Nucleus accumbens (tissue), 56 donors: Measurements from ENCODE around the gene DLX5.

ENCODE experiments used
- DNase-seq, 56 donors: peaks; one replicate each; lab custom pipeline; 2025; lab: John Stamatoyannopoulos, UW

DLX5 gene

DNA sequence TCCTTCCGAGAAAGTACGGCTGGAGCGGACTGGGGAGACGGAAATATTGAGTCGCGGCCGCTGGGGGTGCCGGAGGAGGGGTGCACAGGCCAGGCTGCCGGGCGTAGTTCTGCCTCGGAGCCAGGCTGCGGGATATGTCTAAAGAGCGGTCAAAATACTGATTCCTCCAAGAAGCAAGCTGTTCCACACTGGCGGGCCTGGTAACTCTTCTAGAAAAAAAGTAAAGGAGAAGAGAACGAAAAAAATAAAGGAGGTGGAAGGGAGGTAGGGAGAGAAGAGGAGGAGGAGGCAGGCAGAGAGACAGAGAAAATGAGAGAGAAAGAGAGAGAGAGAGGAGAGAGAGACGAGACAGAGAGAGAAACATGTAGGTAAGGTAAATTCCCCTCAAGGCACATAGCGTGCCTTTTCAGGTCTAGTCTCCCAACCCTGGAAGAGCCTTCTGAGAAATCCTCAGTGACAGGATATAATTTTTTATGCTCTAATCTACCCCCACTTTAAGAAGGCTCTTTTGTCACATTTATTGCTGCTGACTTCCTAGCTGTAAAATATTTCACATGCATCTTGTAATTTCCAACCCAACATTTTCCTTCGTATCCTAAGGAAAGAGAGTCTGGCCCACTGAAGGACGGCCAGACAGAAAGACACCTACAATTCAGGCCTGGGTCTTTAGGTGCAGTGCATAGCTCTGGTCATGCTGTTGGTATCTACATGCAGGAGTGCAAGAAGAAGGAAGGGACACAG is 5.7 kb downstream of the DLX5 start:
- DNase-seq, result peak in 1 of 56 donors; percentile 20

DNA sequence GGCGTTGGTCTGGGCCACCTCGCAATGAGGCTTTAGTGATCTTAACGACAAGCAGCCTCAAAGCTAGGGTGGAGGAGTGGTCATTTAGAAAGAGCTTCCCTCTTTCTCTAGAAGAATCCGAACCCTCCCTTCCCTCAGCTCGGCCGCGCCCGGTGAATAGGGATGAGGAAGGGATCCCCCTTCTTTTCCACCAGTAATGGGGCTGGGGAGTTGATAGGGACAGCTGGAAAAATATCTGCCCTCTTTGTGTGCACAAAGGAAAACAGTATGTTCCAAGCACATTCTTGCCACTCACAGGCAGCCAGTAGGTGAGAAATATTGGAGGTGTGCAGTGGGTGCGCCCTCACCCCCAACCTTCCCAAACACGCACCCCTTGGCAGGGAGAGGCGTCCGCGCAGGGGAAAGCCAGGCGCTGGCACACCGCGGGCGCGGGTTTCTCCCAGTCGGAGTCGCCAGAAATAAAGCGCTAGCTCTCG is 6.5 kb downstream of the DLX5 start:
- DNase-seq, result no peak

- DNase-seq, result no peak
Measured at GRCh38 chr7:97017192-97018125, 7.2 kb downstream of the DLX5 start.

- peak in 5 of 56 donors; percentile 39 to 58 (median 51) for DNase-seq
Measured at GRCh38 chr7:97016381-97017191, 8.0 kb downstream of the DLX5 start.

DNA sequence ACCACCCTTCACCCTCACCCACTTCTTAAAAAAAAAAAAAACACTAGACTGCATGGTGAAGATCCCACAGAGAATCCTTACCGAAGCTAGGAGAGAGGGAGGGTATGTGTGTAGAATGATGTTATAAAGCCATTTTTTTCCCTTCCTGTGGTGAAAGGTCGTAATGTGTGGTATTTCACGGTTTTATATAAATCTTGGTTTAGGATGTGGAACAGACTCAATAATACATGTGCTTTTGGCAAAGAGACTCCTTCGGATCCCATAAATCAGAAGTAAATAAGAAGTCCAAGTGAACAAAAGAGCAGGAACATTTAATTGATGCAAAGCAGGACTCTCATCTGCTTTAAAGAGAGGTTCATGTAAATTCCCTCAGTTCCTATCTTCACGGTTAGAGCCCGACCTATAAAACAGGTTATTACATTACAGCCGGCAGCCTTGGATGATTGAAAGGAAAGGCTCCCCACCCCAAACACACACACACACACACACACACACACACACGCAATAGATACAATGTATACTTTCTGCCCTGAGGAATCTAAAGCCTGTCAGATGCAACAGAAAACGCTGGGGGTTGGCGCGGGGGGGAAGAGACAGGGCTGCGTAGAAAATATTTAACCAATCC is 8.8 kb downstream of the DLX5 start:
- no peak for DNase-seq

DNA sequence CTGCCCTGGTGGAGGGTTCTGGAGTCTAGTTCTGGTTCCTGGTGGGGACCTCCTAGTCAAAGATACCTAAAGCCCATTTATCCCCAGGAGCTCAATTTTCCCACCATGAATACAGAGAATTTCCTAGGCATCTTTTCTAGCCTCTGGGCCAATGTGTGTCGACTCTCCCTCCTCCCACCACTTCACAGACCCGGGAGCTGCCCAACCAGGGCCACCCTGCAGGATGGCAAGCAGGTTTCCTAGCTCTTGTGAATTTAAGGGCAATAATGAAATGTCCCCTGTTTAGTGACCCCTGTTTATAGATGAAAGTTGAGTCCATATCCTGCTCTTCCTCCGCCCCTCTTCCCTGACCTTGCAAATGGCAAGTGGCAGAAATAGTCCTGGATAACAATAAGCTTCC is 9.4 kb downstream of the DLX5 start:
- DNase-seq, result no peak

GRCh38 chr7:97014145-97014750 is 10.4 kb downstream of the DLX5 start:
- no peak for DNase-seq

GRCh38 chr7:97013845-97014134 is 10.8 kb downstream of the DLX5 start:
- DNase-seq, result no peak

DNA sequence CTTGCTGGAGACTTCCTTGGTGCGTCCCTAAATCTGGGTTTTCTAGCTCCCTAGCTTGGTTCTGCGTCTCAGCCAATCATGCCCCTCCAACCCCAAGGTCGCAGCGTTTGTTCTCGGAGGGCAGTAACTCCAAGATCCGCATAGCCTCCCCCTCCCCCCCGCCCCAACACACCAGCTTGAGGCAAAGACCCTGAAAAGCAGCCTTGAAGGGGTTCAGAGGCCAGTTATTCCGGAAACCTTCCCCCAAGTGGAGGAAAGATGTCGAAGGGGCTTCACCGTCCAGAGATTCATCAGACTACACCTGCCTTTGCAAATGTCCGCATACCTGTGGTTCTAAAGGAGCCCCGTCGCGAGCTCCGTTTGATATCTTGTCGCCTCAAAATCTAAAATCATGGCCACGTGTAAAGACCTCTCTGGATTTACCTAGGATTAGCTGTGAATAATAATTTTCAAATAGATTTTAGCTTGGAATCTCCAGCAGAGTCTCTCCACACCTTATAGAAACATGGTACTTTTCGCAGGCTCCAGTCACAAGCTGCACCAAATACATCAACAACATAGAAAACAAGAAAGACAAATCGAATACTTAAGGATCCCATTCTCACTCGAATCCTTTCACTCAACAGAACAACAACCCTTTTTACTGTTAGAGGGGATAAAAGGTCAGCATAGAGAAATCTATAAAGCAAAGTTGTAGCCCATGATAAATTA is 11.3 kb downstream of the DLX5 start:
- DNase-seq, result peak in 1 of 56 donors; percentile 30

GRCh38 chr7:97012365-97013133 is 12.1 kb downstream of the DLX5 start:
- no peak for DNase-seq

GRCh38 chr7:97011536-97012364 is 12.9 kb downstream of the DLX5 start:
- DNase-seq, result no peak

GRCh38 chr7:97011104-97011503 is 13.5 kb downstream of the DLX5 start:
- DNase-seq, result no peak

DNA sequence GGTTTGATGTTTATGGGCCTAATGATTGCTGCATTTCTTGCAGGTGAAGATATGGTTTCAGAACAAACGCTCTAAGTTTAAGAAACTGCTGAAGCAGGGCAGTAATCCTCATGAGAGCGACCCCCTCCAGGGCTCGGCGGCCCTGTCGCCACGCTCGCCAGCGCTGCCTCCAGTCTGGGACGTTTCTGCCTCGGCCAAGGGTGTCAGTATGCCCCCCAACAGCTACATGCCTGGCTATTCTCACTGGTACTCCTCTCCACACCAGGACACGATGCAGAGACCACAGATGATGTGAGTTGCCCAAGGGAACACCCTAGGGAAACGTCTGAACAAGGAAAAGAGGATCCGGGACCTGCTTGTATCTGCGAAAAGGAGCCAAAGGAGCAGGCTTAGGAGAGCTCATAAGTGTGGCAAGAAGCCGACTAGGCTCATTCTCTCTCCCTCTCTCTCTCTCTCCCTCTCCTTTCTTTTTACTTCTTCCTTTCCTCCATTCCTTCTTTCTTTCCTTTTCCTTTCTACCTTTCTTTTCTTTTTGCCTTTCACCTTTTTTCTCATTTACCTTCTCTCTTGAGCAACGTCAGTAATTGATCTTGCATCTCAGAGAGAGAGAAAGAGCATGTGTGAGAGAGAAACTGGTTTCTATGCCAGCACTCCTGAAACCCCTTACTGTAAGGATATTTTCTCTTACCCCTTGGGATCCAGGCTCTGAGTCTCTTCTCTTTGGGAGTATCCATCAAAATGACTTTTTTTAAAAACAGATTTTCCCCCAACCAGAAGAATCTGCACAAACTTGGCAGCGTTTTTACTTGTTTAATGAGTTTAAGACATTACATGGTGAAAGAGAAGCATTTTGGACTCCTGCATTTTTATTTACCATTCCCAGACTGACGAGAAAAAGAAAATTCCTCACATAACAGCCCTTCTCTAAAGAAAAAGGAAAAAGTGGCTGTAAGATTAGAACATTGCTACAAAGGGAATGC is 14.6 kb downstream of the DLX5 start:
- DNase-seq, result no peak

DNA sequence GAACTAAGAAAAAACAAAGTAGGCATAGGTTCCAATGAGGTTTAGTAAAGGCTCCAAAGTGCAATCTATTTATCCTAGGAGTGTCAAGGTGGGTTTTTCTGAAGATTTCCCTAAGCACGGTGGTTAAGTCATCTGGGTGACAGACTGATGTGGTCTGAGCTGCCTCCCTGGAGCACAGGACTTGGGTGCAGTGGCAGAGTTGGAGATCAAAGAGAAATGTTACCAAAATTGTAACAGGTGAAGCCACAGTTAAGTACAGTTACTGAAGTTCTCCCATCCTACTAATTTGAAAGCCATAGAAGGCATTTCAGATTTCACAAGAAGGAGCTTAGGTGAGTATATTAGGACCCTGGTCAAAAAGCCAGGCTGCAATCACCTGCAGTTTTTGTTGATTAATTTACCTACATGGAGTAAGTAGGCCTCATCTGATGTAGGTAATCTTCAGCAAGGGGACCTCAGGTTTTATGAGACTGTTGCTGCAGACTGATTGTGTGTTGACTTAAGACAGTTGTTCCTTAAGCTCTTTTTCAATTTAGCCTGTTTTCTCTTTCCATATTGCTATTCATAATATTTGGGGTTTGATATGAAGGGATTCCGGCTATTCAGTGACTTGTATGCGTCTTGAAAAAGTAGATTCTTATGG is 16.2 kb downstream of the DLX5 start:
- DNase-seq, result no peak

- no peak for DNase-seq
Measured at GRCh38 chr7:97007583-97007861, 17.1 kb downstream of the DLX5 start.
